Measurements from ENCODE around the gene PRLR. TPM values are rescaled to one million over a fixed set of nuclear protein-coding genes. Genes with fewer than 3 reads are reported as not detected.

The PRLR gene
- total RNA-seq, 1 donor from 2014 or later: 7.6 TPM

- ATAC-seq: no peak
Measured at GRCh38 chr5:35158622-35159369, 71.5 kb downstream of the PRLR start.

- no peak for ATAC-seq
Measured at GRCh38 chr5:35158204-35158603, 72.1 kb downstream of the PRLR start.

- no peak for ATAC-seq
Measured at GRCh38 chr5:35153375-35153932, 76.8 kb downstream of the PRLR start.

GRCh38 chr5:35152733-35153132, 77.6 kb downstream of the PRLR start:
- no peak for ATAC-seq

GRCh38 chr5:35151146-35151920, 79.0 kb downstream of the PRLR start:
- no peak for ATAC-seq

- ATAC-seq: no peak
Measured at GRCh38 chr5:35149041-35149440, 81.2 kb downstream of the PRLR start.

- ATAC-seq: no peak
Measured at GRCh38 chr5:35146406-35146805, 83.9 kb downstream of the PRLR start.

GRCh38 chr5:35145691-35146317, 84.5 kb downstream of the PRLR start:
- ATAC-seq: no peak

- ATAC-seq: no peak
Measured at GRCh38 chr5:35145012-35145411, 85.3 kb downstream of the PRLR start.

- no peak for ATAC-seq
Measured at GRCh38 chr5:35143841-35144240, 86.4 kb downstream of the PRLR start.

- ATAC-seq: no peak
Measured at GRCh38 chr5:35141739-35142138, 88.5 kb downstream of the PRLR start.

GRCh38 chr5:35138232-35138631, 92.1 kb downstream of the PRLR start:
- ATAC-seq: no peak

- ATAC-seq: peak; percentile 94
Measured at GRCh38 chr5:35136386-35136785, 93.9 kb downstream of the PRLR start.

GRCh38 chr5:35135239-35135700, 95.0 kb downstream of the PRLR start:
- no peak for ATAC-seq

GRCh38 chr5:35134278-35135030, 95.8 kb downstream of the PRLR start:
- ATAC-seq: no peak

- ATAC-seq: no peak
Measured at GRCh38 chr5:35133186-35133585, 97.1 kb downstream of the PRLR start.

- no peak for ATAC-seq
Measured at GRCh38 chr5:35131723-35132122, 98.6 kb downstream of the PRLR start.

- ATAC-seq: peak; percentile 94
Measured at GRCh38 chr5:35129921-35130485, 100.3 kb downstream of the PRLR start.

- ATAC-seq: peak; percentile 28
Measured at GRCh38 chr5:35129276-35129675, 101.0 kb downstream of the PRLR start.

GRCh38 chr5:35127006-35127405, 103.3 kb downstream of the PRLR start:
- ATAC-seq: no peak

- ATAC-seq: no peak
Measured at GRCh38 chr5:35125746-35126145, 104.5 kb downstream of the PRLR start.

- no peak for ATAC-seq
Measured at GRCh38 chr5:35124932-35125331, 105.4 kb downstream of the PRLR start.
